C4-2B (cell line): ENCODE data around the gene ACAD9.

Experiments used
- ZFX ChIP-seq: fragments of 450-650 bp; IDR thresholded peaks from 2 replicates; pipeline ENCODE4 v1.6.1; 2017
- TF ChIP-seq, protein P1 (sequence below): fragments of 450-650 bp; conservative IDR thresholded peaks from 2 replicates; pipeline ENCODE4 v1.5.1; 2017; ENCODE audit warnings: mild to moderate bottlenecking

- TF ChIP-seq, protein P1, sequence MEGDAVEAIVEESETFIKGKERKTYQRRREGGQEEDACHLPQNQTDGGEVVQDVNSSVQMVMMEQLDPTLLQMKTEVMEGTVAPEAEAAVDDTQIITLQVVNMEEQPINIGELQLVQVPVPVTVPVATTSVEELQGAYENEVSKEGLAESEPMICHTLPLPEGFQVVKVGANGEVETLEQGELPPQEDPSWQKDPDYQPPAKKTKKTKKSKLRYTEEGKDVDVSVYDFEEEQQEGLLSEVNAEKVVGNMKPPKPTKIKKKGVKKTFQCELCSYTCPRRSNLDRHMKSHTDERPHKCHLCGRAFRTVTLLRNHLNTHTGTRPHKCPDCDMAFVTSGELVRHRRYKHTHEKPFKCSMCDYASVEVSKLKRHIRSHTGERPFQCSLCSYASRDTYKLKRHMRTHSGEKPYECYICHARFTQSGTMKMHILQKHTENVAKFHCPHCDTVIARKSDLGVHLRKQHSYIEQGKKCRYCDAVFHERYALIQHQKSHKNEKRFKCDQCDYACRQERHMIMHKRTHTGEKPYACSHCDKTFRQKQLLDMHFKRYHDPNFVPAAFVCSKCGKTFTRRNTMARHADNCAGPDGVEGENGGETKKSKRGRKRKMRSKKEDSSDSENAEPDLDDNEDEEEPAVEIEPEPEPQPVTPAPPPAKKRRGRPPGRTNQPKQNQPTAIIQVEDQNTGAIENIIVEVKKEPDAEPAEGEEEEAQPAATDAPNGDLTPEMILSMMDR, result no peak
- no peak for TF ChIP-seq ZFX
Measured at GRCh38 chr3:128940252-128940651, 60.8 kb downstream of the ACAD9 start.
